ENCODE data around the gene CSNK1D.

DNA sequence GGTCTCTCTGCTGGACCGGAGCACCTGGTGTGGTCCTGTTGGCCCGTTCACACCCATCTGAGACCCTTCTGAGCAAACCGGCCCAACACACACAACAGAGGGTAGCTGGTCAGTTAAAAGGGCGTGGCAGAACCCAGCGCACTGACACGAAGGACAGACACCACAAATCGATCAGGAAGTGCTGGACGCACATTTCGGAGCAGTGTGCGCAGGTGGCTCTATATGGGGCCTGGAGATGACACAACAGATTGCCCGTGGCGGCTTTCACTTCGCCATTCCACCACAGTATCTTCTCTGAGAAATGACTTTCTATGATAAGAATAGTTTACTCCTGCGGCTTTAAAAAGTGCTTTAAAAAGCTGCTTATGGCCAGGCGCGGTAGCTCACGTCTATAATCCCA is 73.4 kb downstream of the CSNK1D start:
- no peak for TF ChIP-seq POLR2A (IDR thresholded peaks at IDR 0.05)
- TF ChIP-seq, protein P1, sequence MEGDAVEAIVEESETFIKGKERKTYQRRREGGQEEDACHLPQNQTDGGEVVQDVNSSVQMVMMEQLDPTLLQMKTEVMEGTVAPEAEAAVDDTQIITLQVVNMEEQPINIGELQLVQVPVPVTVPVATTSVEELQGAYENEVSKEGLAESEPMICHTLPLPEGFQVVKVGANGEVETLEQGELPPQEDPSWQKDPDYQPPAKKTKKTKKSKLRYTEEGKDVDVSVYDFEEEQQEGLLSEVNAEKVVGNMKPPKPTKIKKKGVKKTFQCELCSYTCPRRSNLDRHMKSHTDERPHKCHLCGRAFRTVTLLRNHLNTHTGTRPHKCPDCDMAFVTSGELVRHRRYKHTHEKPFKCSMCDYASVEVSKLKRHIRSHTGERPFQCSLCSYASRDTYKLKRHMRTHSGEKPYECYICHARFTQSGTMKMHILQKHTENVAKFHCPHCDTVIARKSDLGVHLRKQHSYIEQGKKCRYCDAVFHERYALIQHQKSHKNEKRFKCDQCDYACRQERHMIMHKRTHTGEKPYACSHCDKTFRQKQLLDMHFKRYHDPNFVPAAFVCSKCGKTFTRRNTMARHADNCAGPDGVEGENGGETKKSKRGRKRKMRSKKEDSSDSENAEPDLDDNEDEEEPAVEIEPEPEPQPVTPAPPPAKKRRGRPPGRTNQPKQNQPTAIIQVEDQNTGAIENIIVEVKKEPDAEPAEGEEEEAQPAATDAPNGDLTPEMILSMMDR (IDR thresholded peaks at IDR 0.05), result no peak
